HTR-8/SVneo (cell line): ENCODE data around the gene NPC1.
"Not testable (repeated sequence)": the region's sequence is repeated elsewhere in the genome, so short reads cannot be mapped to it uniquely, and the experiment has no call there.

Experiments
- DNase-seq: peaks from one replicate; pipeline ENCODE4 v3.0.0; 2011; ENCODE audit warnings: low spot score, mixed read lengths; ENCODE audit not compliant: insufficient read length
- FAIRE-seq: peaks from 2 replicates; lab custom pipeline; 2011; peaks lifted over from hg19 to GRCh38; lab: Jason Lieb, UNC

Gene NPC1

GRCh38 chr18:23586249-23587196 lies at the start of gene NPC1:
Gene NPC1, minus strand, starts transcription at chr18:23586506. Its CDS starts 163 bp downstream, at chr18:23586343.
- peak; percentile 81 for DNase-seq
- FAIRE-seq = no peak

GRCh38 chr18:23636071-23636399 lies 49.7 kb upstream of the NPC1 start:
- FAIRE-seq (no peak), DNase-seq (no peak)

- no peak for DNase-seq
- FAIRE-seq = no peak
These were observed 49.2 kb upstream of the NPC1 start for GRCh38 chr18:23635283-23636070.

DNA sequence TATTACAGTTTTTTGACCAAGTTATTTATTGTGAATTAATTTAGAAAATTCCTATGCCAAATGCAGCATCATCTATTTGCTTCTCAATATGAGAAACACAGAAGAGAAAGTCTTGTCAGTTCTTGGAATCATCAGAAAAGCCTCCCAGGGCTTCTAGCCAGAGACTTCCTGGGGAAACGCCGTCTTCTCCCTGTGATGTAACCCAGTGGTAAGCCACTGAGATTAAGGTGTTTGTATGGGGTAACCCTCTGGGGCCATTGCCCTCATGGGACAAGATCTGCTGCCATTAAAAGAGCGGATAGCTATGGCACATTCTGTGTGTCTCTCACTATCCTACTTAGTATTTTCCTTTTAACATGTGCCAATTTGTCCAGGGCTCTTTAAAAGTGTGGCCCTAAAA lies 48.4 kb upstream of the NPC1 start:
- DNase-seq (no peak), FAIRE-seq (no peak)

DNA sequence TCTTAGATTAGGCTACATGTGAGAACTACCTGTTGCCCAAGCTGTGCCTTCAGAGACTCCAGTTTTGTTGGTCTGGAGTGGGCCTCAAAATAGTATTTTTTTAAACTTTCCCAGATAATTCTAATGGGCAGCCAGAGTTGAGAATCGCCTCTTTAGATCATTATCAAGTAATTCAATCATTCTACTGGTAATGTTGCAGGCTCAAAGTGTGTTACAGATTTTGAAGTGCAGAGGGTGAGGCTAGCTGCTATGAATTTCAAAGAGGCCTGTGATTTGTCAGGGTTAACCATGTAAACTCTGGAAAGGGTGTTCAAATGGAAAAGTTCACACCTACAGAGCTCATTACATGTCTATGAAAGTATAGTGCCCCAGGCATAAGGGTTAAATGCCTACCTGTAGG lies 46.3 kb upstream of the NPC1 start:
- no peak for FAIRE-seq
- DNase-seq = no peak

DNA sequence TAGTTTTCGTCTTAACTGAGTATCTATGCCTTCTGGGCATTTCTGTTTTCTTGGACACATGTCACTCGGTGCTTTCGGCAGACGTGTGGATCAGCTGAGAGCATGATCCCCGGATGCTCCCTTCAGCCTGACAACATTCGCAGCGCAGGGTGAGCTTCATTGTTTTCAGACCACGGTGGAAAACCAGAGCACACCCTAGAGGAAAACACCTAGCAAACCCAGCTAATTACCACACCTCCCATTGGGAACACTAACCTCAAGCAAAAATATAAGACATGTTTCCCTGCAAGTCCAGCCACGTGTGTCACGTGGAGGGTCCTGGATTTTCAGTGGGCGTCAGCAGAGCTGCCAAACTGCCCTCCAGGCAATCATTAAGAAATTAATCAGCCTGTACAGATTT lies 45.4 kb upstream of the NPC1 start:
- no peak for DNase-seq
- no peak for FAIRE-seq

GRCh38 chr18:23631312-23631711 lies 45.0 kb upstream of the NPC1 start:
- FAIRE-seq (no peak), DNase-seq (no peak)

GRCh38 chr18:23629444-23629946 lies 43.2 kb upstream of the NPC1 start:
- no peak for DNase-seq
- FAIRE-seq = no peak

DNA sequence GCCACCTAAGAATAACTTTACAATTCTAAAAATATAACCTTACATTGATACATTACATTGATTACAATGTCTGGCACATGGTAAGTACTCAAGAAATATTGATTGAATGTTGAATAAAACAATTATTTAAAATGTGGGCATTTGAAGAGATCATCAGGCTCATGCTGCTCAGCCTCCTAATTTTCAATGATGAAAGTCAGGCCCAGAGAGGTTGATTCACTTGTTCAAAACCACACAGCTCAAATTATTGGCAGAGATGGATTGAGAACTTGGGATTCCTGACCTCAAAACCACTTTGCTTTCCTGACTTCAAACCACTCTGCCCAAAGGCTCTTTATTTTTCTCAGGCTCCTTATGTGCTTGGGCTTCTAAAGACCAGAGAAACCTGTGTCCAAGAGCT lies 41.7 kb upstream of the NPC1 start:
- FAIRE-seq (no peak), DNase-seq (no peak)

GRCh38 chr18:23627321-23627720 lies 41.0 kb upstream of the NPC1 start:
- FAIRE-seq (no peak), DNase-seq (peak; percentile 40)

GRCh38 chr18:23626451-23627279 lies 40.4 kb upstream of the NPC1 start:
- FAIRE-seq (no peak), DNase-seq (peak; percentile 29)

- DNase-seq (no peak), FAIRE-seq (no peak)
These were observed 36.7 kb upstream of the NPC1 start for GRCh38 chr18:23623040-23623439.

- no peak for FAIRE-seq
- no peak for DNase-seq
These were observed 33.1 kb upstream of the NPC1 start for GRCh38 chr18:23619388-23619881.

DNA sequence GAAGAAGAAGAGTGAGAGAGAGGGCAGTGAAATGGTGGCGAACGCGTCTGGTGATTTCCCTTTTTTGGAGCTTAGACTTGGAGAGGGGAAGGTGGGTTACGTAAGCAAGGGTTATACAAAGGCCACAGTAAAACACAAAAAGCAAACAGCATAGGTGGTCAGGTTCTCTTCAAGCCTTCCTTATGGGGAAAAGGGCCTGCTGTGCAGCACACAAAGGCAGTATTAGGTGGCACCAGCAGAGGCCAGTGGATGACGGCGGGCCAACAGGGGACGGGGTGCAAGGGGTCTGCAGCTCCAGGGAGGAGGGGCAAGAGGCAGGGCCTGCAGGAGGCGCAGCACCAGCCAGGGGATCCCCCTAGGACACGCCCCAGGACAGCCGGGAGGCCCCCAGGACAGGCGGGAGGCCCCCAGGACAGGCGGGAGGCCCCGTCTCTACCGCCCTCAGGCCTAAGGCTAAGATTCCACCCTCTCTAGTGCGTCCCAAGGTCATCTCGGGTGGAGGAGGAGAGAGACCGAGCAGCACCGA lies 32.6 kb upstream of the NPC1 start:
- FAIRE-seq = no peak
- no peak for DNase-seq

GRCh38 chr18:23617412-23618014 lies 31.2 kb upstream of the NPC1 start:
- DNase-seq (no peak), FAIRE-seq (no peak)

- no peak for DNase-seq
- FAIRE-seq = no peak
These were observed 30.0 kb upstream of the NPC1 start for GRCh38 chr18:23616258-23616657.

DNA sequence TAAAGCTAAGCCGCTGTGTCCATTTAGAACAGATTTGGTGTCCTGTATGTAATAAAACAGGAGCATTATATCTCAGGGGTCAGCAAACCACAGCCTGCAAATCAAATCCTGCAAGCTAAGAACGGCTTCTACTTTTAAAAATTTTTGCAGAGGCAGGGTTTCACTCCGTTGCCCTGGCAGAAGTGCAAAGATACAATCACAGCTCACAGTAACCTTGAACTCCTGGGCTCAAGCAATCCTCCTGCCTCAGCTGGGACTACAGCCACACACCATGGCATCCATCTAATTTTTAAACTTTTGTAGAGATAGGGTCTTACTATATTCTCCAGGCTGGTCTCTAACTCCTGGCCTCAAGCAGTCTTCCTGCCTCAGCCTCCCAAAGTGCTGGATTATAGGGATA lies 28.6 kb upstream of the NPC1 start:
- FAIRE-seq = no peak
- DNase-seq = no peak

DNA sequence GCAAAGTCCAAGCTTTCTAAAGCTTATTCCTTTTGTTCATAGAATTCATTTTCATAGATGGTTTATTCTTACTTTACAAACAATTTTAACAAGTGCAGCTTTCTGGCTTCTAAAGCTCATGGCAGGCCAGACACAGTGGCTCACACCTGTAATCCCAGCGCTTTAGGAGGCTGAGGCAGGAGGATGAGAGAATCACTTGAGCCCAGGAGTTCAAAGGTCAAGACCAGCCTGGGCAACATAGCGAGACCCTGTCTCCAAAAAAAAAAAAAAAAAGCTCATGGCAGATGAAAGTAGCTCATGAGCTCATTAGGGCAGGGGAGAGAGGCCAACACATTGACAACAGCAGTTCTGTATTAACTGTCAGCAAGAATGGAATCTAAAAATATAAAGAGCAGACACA lies 28.1 kb upstream of the NPC1 start:
- DNase-seq = no peak
- no peak for FAIRE-seq

- not testable (repeated sequence) for FAIRE-seq, DNase-seq
These were observed 26.8 kb upstream of the NPC1 start for GRCh38 chr18:23613091-23613475.
